ENCODE measurements around the gene AFG1L. TPM values are rescaled to one million over a fixed set of nuclear protein-coding genes. Genes with fewer than 3 reads are reported as not detected.
"Not testable (repeated sequence)": the region's sequence is repeated elsewhere in the genome, so short reads cannot be mapped to it uniquely, and the experiment has no call there.

Gene AFG1L
- total RNA-seq, 3 donors from 2014 or later (not counting 1 experiment from before 2014, with no cell fraction given) = 4.8 to 9.2 (median 5.2) TPM

DNA sequence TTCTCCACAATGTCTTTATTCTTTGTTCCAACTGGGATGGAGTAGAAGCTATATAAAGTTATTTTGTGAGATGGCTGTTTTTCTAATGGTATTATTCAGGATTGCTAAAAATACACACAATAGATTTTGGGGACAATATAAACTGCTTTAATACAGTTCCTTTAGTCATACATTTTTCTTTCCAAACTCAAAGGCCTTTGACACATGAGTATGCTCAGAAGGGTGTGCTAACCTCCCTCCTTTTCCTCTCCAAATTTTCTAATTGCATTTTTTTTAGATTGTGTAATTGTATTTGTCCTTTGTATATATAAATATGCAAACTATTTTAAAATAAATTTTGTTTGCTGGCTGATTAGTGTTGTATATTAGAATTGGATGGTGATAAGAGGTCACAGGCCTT, 146.3 kb downstream of the AFG1L start:
- H3K4me3 Mint-ChIP-seq = no peak overlapping the region
- no peaks in the 10 kb centered on the region for H3K4me1 Mint-ChIP-seq
- H3K27ac Mint-ChIP-seq = no peak overlapping the region
- intact Hi-C loops (cut with micrococcal nuclease) = no loop called here
- Histone ChIP-seq H3K27me3 (ENCODE audit: control insufficient read depth, insufficient read depth, low read length) (no peaks in the 10 kb centered on the region), H3K4me3 (ENCODE audit: low read length) (no peak overlapping the region), H3K9me3 (ENCODE audit: control insufficient read depth, insufficient read depth, low read length) (no peaks in the 10 kb centered on the region), H3K4me1 (ENCODE audit: control insufficient read depth, insufficient read depth, low read length) (no peaks in the 10 kb centered on the region), H3K27ac (ENCODE audit: low read length) (no peak overlapping the region), H3K36me3 (ENCODE audit: control insufficient read depth, insufficient read depth, low read length) (no peaks in the 10 kb centered on the region)
- no peaks in the 10 kb centered on the region for H3K9me3 Mint-ChIP-seq
- no peaks in the 10 kb centered on the region for H3K36me3 Mint-ChIP-seq
- ATAC-seq = no peak
- H3K27me3 Mint-ChIP-seq (ENCODE audit: low read depth in 2 of 2) = no peaks in the 10 kb centered on the region
- TF ChIP-seq, protein P1, sequence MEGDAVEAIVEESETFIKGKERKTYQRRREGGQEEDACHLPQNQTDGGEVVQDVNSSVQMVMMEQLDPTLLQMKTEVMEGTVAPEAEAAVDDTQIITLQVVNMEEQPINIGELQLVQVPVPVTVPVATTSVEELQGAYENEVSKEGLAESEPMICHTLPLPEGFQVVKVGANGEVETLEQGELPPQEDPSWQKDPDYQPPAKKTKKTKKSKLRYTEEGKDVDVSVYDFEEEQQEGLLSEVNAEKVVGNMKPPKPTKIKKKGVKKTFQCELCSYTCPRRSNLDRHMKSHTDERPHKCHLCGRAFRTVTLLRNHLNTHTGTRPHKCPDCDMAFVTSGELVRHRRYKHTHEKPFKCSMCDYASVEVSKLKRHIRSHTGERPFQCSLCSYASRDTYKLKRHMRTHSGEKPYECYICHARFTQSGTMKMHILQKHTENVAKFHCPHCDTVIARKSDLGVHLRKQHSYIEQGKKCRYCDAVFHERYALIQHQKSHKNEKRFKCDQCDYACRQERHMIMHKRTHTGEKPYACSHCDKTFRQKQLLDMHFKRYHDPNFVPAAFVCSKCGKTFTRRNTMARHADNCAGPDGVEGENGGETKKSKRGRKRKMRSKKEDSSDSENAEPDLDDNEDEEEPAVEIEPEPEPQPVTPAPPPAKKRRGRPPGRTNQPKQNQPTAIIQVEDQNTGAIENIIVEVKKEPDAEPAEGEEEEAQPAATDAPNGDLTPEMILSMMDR (IDR thresholded peaks at IDR 0.05) = no peak
- DNase-seq = no peak

DNA sequence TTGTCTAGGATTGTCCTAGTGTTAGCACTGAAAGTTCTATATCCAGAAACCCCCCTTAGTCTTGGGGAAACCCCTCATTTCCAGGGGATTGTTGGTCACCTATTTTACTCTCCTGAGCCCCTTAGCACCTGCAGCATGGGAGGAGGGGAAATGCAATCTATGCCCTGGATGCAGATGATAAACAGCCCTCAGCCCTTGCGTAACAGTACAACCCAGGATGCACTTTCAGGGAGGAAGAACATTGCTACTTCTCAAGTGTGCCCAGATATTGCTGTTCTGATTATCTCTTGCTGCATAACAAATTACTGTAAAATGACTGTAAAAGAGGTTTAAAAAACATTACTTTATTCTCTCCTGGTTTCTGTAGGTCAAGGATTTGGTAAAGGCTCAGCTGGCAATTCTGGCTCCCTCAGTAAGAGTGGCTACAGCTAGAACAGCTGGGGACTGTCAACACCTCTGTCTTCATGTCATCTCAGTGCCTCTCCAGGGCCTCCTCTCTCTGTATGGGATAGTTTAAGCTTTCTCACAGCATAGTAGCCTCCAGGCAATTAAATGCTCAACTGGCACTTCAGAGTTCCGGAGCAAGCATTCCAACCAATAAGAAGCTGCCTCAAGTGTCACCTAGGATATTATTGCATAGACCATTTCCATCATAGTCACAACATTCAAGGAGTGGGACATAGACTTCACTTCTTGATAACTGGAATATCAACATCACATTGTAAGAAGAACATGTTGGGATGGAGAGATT, 148.1 kb downstream of the AFG1L start:
- no peak for DNase-seq
- no peaks in the 10 kb centered on the region for H3K36me3 Mint-ChIP-seq
- no peak overlapping the region for H3K27ac Mint-ChIP-seq
- intact Hi-C loops (cut with micrococcal nuclease) = no loop called here
- Histone ChIP-seq H3K36me3 (ENCODE audit: control insufficient read depth, insufficient read depth, low read length) (no peaks in the 10 kb centered on the region), H3K27ac (ENCODE audit: low read length) (no peak overlapping the region), H3K4me1 (ENCODE audit: control insufficient read depth, insufficient read depth, low read length) (no peaks in the 10 kb centered on the region), H3K27me3 (ENCODE audit: control insufficient read depth, insufficient read depth, low read length) (no peaks in the 10 kb centered on the region), H3K9me3 (ENCODE audit: control insufficient read depth, insufficient read depth, low read length) (no peaks in the 10 kb centered on the region), H3K4me3 (ENCODE audit: low read length) (no peak overlapping the region)
- no peaks in the 10 kb centered on the region for H3K9me3 Mint-ChIP-seq
- H3K27me3 Mint-ChIP-seq (ENCODE audit: low read depth in 2 of 2) = no peaks in the 10 kb centered on the region
- 92% methylated on average over 2 of the region's 2 CpGs for WGBS (ENCODE audit: insufficient coverage)
- ATAC-seq = no peak
- TF ChIP-seq, protein P1 (IDR thresholded peaks at IDR 0.05) = no peak
- H3K4me1 Mint-ChIP-seq = no peaks in the 10 kb centered on the region
- H3K4me3 Mint-ChIP-seq = no peak overlapping the region

DNA sequence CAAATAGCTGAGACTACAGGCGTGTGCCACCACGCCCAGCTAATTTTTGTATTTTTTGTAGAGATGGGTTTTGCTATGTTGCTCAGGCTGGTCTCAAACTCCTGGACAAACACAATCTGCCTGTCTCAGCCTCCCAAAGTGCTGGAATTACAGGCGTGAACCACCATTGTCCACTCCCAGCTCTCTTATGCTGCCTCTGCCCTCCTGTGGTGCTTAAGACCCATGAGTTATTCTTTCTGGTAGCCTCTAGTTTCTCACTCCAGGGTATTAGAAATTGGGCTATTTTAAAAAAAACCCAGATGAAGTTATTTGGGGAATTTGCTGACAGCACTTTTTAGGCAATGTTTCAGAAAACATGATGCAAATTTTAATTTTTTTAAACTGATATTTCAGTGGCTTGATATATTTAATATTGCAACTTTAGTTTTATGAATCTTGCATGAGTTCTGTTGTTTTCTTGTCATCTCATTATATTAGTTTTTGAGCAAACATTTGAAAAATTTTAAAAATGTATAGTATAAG, 151.8 kb downstream of the AFG1L start:
- Histone ChIP-seq H3K4me1 (ENCODE audit: control insufficient read depth, insufficient read depth, low read length) (no peaks in the 10 kb centered on the region), H3K27ac (ENCODE audit: low read length) (no peak overlapping the region), H3K27me3 (ENCODE audit: control insufficient read depth, insufficient read depth, low read length) (no peaks in the 10 kb centered on the region), H3K4me3 (ENCODE audit: low read length) (no peak overlapping the region), H3K9me3 (ENCODE audit: control insufficient read depth, insufficient read depth, low read length) (no peaks in the 10 kb centered on the region), H3K36me3 (ENCODE audit: control insufficient read depth, insufficient read depth, low read length) (no peaks in the 10 kb centered on the region)
- Mint-ChIP-seq H3K27me3 (ENCODE audit: low read depth in 2 of 2) (no peaks in the 10 kb centered on the region), H3K4me1 (no peaks in the 10 kb centered on the region), H3K27ac (no peak overlapping the region), H3K4me3 (no peak overlapping the region), H3K9me3 (no peaks in the 10 kb centered on the region), H3K36me3 (no peaks in the 10 kb centered on the region)
- DNase-seq = no peak
- TF ChIP-seq, protein P1 (IDR thresholded peaks at IDR 0.05) = no peak
- no peak for ATAC-seq
- whole genome bisulfite sequencing (ENCODE audit: insufficient coverage) = 92% methylated on average over 3 of the region's 3 CpGs
- intact Hi-C loops (cut with micrococcal nuclease) = no loop called here

DNA sequence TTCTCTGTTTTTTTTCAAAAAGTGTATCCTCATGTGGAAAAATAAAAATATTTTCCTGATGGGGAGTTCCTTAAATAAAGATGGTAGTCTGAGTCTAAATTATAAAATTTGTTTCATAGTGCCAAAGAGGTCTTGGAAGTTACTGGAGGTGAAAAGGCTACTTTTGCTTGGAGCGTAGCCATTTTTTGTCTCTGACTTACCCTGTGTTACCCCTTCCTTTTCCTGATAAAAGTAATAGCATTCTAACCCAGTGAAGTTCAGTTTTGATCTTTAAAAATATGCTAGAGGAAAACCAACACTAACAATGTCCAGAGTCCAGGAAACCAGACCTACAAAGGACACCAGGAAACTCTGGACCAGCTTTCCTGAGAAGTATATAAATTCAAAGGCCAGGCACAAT, 153.6 kb downstream of the AFG1L start:
- no peaks in the 10 kb centered on the region for H3K9me3 Mint-ChIP-seq
- H3K27ac Mint-ChIP-seq = no peak overlapping the region
- H3K4me1 Mint-ChIP-seq = peaks cover 1% of the 10 kb centered on the region in 2 donors
- no peak overlapping the region for H3K4me3 Mint-ChIP-seq
- no peaks in the 10 kb centered on the region for H3K27me3 Mint-ChIP-seq (ENCODE audit: low read depth in 2 of 2)
- TF ChIP-seq, protein P1 (IDR thresholded peaks at IDR 0.05) = no peak
- intact Hi-C loops (cut with micrococcal nuclease) = no loop called here
- WGBS (ENCODE audit: insufficient coverage) = no CpG with 5 or more reads among the region's 1 CpG
- H3K36me3 ChIP-seq (ENCODE audit: control insufficient read depth, insufficient read depth, low read length) = no peaks in the 10 kb centered on the region
- no peaks in the 10 kb centered on the region for H3K36me3 Mint-ChIP-seq
- no peaks in the 10 kb centered on the region for H3K4me1 ChIP-seq (ENCODE audit: control insufficient read depth, insufficient read depth, low read length)
- H3K27me3 ChIP-seq (ENCODE audit: control insufficient read depth, insufficient read depth, low read length) = no peaks in the 10 kb centered on the region
- ATAC-seq (no peak), DNase-seq (no peak)
- H3K9me3 ChIP-seq (ENCODE audit: control insufficient read depth, insufficient read depth, low read length) = no peaks in the 10 kb centered on the region
- H3K27ac ChIP-seq (ENCODE audit: low read length) = no peak overlapping the region
- H3K4me3 ChIP-seq (ENCODE audit: low read length) = no peak overlapping the region

DNA sequence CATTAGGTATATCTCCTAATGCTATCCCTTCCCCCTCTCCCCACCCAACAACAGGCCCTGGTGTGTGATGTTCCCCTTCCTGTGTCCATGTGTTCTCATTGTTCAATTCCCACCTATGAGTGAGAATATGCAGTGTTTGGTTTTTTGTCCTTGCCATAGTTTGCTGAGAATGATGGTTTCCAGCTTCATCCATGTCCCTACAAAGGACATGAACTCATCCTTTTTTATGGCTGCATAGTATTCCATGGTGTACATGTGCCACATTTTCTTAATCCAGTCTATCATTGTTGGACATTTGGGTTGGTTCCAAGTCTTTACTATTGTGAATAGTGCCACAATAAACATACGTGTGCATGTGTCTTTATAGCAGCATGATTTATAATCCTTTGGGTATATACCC, 154.9 kb downstream of the AFG1L start:
- H3K4me1 Mint-ChIP-seq; H3K36me3 Mint-ChIP-seq; H3K9me3 ChIP-seq (ENCODE audit: control insufficient read depth, insufficient read depth, low read length); H3K4me1 ChIP-seq (ENCODE audit: control insufficient read depth, insufficient read depth, low read length); H3K27ac Mint-ChIP-seq; intact Hi-C loops (cut with micrococcal nuclease); H3K4me3 Mint-ChIP-seq; H3K9me3 Mint-ChIP-seq; H3K4me3 ChIP-seq (ENCODE audit: low read length); H3K27me3 ChIP-seq (ENCODE audit: control insufficient read depth, insufficient read depth, low read length); DNase-seq; ATAC-seq; H3K27ac ChIP-seq (ENCODE audit: low read length); H3K27me3 Mint-ChIP-seq (ENCODE audit: low read depth in 2 of 2); H3K36me3 ChIP-seq (ENCODE audit: control insufficient read depth, insufficient read depth, low read length): not testable (repeated sequence)
- WGBS (ENCODE audit: insufficient coverage) = no CpG with 5 or more reads among the region's 1 CpG
